Gastrocnemius medialis (tissue), 4 donors: ENCODE results near the gene POLR3GL. TPM values are rescaled to one million over a fixed set of nuclear protein-coding genes. Genes with fewer than 3 reads are reported as not detected.
A peak's percentile ranks its signal among the peaks of the same experiment; 100 is the strongest.

ENCODE experiments used
- ATAC-seq, 2 donors: fragments of 150-250 bp; one replicate each; pipeline ENCODE4 v1.9.1; 2016
- DNase-seq, 2 donors: peaks; one replicate each; pipeline ENCODE4 v3.0.0-alpha.2; 2019
- H3K27ac ChIP-seq, 4 donors: fragments of 200-600 bp; sonication (generic); 1 replicate in 1 of 4; 2 replicates in 3 of 4; pipeline ENCODE4 v1.5.1; 2016 to 2018; ENCODE audit warnings: mild to moderate bottlenecking in 2 of 4, moderate library complexity in 1 of 4
- H3K27me3 ChIP-seq, 3 donors: fragments of 200-600 bp; sonication (generic) in 2 of 3; 1 replicate in 1 of 3; 2 replicates in 2 of 3; pipeline versions ENCODE4 v1.5.1 to v1.6.0; 2016 to 2019; ENCODE audit warnings: mild to moderate bottlenecking in 1 of 3, moderate library complexity in 1 of 3
- H3K36me3 ChIP-seq, 2 donors: fragments of 200-600 bp; sonication (generic) in 1 of 2; one replicate each; pipeline ENCODE4 v1.5.1; 2017 to 2018
- H3K4me1 ChIP-seq, 2 donors: fragments of 200-600 bp; sonication (generic) in 1 of 2; one replicate each; pipeline ENCODE4 v1.5.1; 2016 to 2017; ENCODE audit warnings: mild to moderate bottlenecking in 2 of 2
- H3K4me3 ChIP-seq, 4 donors: fragments of 200-600 bp; sonication (generic) in 3 of 4; 1 replicate in 1 of 4; 2 replicates in 3 of 4; pipeline ENCODE4 v1.5.1; 2016 to 2019; ENCODE audit warnings: mild to moderate bottlenecking in 2 of 4
- H3K9me3 ChIP-seq, 3 donors: fragments of 200-600 bp; sonication (generic) in 2 of 3; 1 replicate in 1 of 3; 2 replicates in 2 of 3; pipeline ENCODE4 v1.5.1; 2016 to 2019
- CTCF ChIP-seq, 5 experiments: fragments of 450-650 bp in 3 of 5; fragments of 200-600 bp in 2 of 5; sonication (generic) in 2 of 5; IDR thresholded peaks in 4 of 5; conservative IDR thresholded peaks in 1 of 5; 1 replicate in 4 of 5; 2 replicates in 1 of 5; pipeline ENCODE4 v1.5.1; 2016 to 2019; ENCODE audit warnings: antibody characterized with exemption in 5 of 5, mild to moderate bottlenecking in 3 of 5, moderate library complexity in 3 of 5
- POLR2A ChIP-seq, 2 donors: fragments of 450-650 bp; IDR thresholded peaks; one replicate each; pipeline ENCODE4 v1.6.1; 2017; ENCODE audit warnings: antibody characterized with exemption in 2 of 2, mild to moderate bottlenecking in 2 of 2, moderate library complexity in 2 of 2
- in situ Hi-C, 4 donors: fragments of 200-750 bp; cut with MboI; loops; one replicate each; pipeline versions ENCODE4 v1.15.0 to v1.8.0; 2017; ENCODE audit warnings: low sequenced_read_pairs in 4 of 4
- intact Hi-C: fragments of 100-400 bp; cut with DNase I; formaldehyde crosslinking; loops from one replicate; pipeline ENCODE4 v1.15.1; 2023; ENCODE audit warnings: low total_unique reads
- total RNA-seq, 4 donors: library from RNA; depleted of rRNA; stranded (reverse); fragments of >200 nt; gene quantifications; one replicate each; pipeline versions ENCODE4 v1.1.0 to v1.2.3, GENCODE V29; 2016

POLR3GL gene
- total RNA-seq, 4 donors from 2014 or later: 43.5 to 78.8 (median 59.4) TPM

GRCh38 chr1:145983960-145984830 is 19.7 kb downstream of the POLR3GL start:
- DNase-seq (peak in 1 of 2 donors; percentile 31), ATAC-seq (no peak)
- peak overlapping the region in 3 of 4 donors; percentile 11 to 53 (median 45) for H3K4me3 ChIP-seq
- no peaks in the 10 kb centered on the region for H3K9me3 ChIP-seq
- H3K4me1 ChIP-seq: peaks cover 77 to 80% of the 10 kb centered on the region in 2 donors
- H3K36me3 ChIP-seq: no peaks in the 10 kb centered on the region
- no peaks in the 10 kb centered on the region for H3K27me3 ChIP-seq
- H3K27ac ChIP-seq: peak overlapping the region; percentile 95 to 99 (median 98)
- in situ Hi-C loops (no loop called here), intact Hi-C loops (no loop called here)
- TF ChIP-seq POLR2A (IDR thresholded peaks at IDR 0.05) (peak; percentile 7 to 36), CTCF (IDR thresholded peaks at IDR 0.05 in 4 of 5, conservative IDR thresholded peaks at IDR 0.05 in 1 of 5) (no peak)

GRCh38 chr1:145985129-145985501 is 20.6 kb downstream of the POLR3GL start:
- no peaks in the 10 kb centered on the region for H3K36me3 ChIP-seq
- ATAC-seq (peak in 1 of 2 donors; percentile 5), DNase-seq (peak in 1 of 2 donors; percentile 58)
- in situ Hi-C loops: no loop called here
- no peaks in the 10 kb centered on the region for H3K9me3 ChIP-seq
- peak overlapping the region; percentile 30 to 53 (median 44) for H3K4me3 ChIP-seq
- H3K4me1 ChIP-seq: peaks cover 70 to 74% of the 10 kb centered on the region in 2 donors
- H3K27ac ChIP-seq: peak overlapping the region; percentile 95 to 99 (median 98)
- intact Hi-C loops: no loop called here
- H3K27me3 ChIP-seq: no peaks in the 10 kb centered on the region
- TF ChIP-seq CTCF (IDR thresholded peaks at IDR 0.05 in 4 of 5, conservative IDR thresholded peaks at IDR 0.05 in 1 of 5) (no peak), POLR2A (IDR thresholded peaks at IDR 0.05) (no peak)

- no peak for TF ChIP-seq CTCF (IDR thresholded peaks at IDR 0.05 in 4 of 5, conservative IDR thresholded peaks at IDR 0.05 in 1 of 5)
- peak; percentile 37 to 59 for TF ChIP-seq POLR2A (IDR thresholded peaks at IDR 0.05)
- Histone ChIP-seq H3K4me3 (peak overlapping the region; percentile 30 to 53 (median 44)), H3K36me3 (no peaks in the 10 kb centered on the region), H3K27ac (peak overlapping the region; percentile 95 to 99 (median 98)), H3K4me1 (peaks cover 64 to 67% of the 10 kb centered on the region in 2 donors), H3K9me3 (no peaks in the 10 kb centered on the region), H3K27me3 (no peaks in the 10 kb centered on the region)
- peak; percentile 86 to 92 for DNase-seq
- ATAC-seq: peak; percentile 59
- intact Hi-C loops (no loop called here), in situ Hi-C loops (no loop called here)
Measured at GRCh38 chr1:145985502-145986439, 21.3 kb downstream of the POLR3GL start.

GRCh38 chr1:145986551-145986950 is 22.1 kb downstream of the POLR3GL start:
- H3K27ac ChIP-seq: peak overlapping the region; percentile 95 to 99 (median 98)
- H3K9me3 ChIP-seq: no peaks in the 10 kb centered on the region
- peak overlapping the region in 1 of 4 donors; percentile 19 for H3K4me3 ChIP-seq
- in situ Hi-C loops (no loop called here), intact Hi-C loops (no loop called here)
- TF ChIP-seq POLR2A (IDR thresholded peaks at IDR 0.05) (no peak), CTCF (IDR thresholded peaks at IDR 0.05 in 4 of 5, conservative IDR thresholded peaks at IDR 0.05 in 1 of 5) (no peak)
- peaks cover 56 to 59% of the 10 kb centered on the region in 2 donors for H3K4me1 ChIP-seq
- no peaks in the 10 kb centered on the region for H3K27me3 ChIP-seq
- H3K36me3 ChIP-seq: no peaks in the 10 kb centered on the region
- ATAC-seq (no peak), DNase-seq (peak in 1 of 2 donors; percentile 15)
